Activated CD8-positive, alpha-beta T cell treated with anti-CD3 and anti-CD28 coated beads for 36 hours (primary cell): Measurements from ENCODE around the gene CGB5. TPM values are rescaled to one million over a fixed set of nuclear protein-coding genes. Genes with fewer than 3 reads are reported as not detected.

ENCODE experiments used
- ATAC-seq: fragments of 200-7000 bp; cut with Tn5 transposase; one replicate; pipeline ENCODE4 v1.10.0; 2021; ENCODE audit warnings: mild to moderate bottlenecking, moderate library complexity
- CTCF ChIA-PET: fragments of 350-600 bp; sonication (Branson Sonifier 250); formaldehyde crosslinking; loops from one replicate; lab custom pipeline; 2021; ENCODE audit warnings: antibody characterized with exemption; lab: Charles Lee
- POLR2A ChIA-PET: fragments of 350-600 bp; sonication (Branson Sonifier 250); formaldehyde crosslinking; loops from one replicate; lab custom pipeline; 2021; ENCODE audit warnings: antibody characterized with exemption; lab: Charles Lee
- DNase-seq: peaks from one replicate; pipeline ENCODE4 v3.0.0-alpha.2; 2020
- H3K27ac Mint-ChIP-seq: one replicate; pipeline ENCODE4 v1.8.0; 2021; ENCODE audit warnings: mild to moderate bottlenecking, mixed read lengths
- H3K27me3 Mint-ChIP-seq: one replicate; pipeline ENCODE4 v1.8.0; 2021; ENCODE audit warnings: mixed read lengths
- H3K36me3 Mint-ChIP-seq: one replicate; pipeline ENCODE4 v1.8.0; 2021; ENCODE audit warnings: low read depth, mixed read lengths
- H3K4me1 Mint-ChIP-seq: one replicate; pipeline ENCODE4 v1.8.0; 2021; ENCODE audit warnings: low read depth, mixed read lengths
- H3K4me3 Mint-ChIP-seq: one replicate; pipeline ENCODE4 v1.8.0; 2021; ENCODE audit warnings: mild to moderate bottlenecking, moderate library complexity, mixed read lengths
- H3K9me3 Mint-ChIP-seq: one replicate; pipeline ENCODE4 v1.8.0; 2021; ENCODE audit warnings: mixed read lengths
- CTCF ChIP-seq: fragments of 200-600 bp; IDR thresholded peaks from one replicate; pipeline ENCODE4 v1.8.0; 2022; ENCODE audit warnings: antibody characterized with exemption, mild to moderate bottlenecking
- intact Hi-C: fragments of 100-400 bp; cut with micrococcal nuclease; formaldehyde crosslinking; loops from one replicate; pipeline ENCODE4 v1.10.0; 2022
- total RNA-seq, 2 experiments: library from RNA; stranded (reverse); gene quantifications; one replicate each; pipeline ENCODE4 v1.2.3, GENCODE V29; 2021

Gene CGB5
- total RNA-seq, 2 experiments from 2014 or later = not detected

GRCh38 chr19:49004964-49005614 lies 38.6 kb upstream of the CGB5 start:
- ChIA-PET POLR2A (interaction anchor here (1.3 to 2.1 kb wide), 2 partner anchors 11 to 12 kb away, joined by 4 to 8 read pairs; partner anchors contain the start of genes LHB and RUVBL2), CTCF (interaction anchor here (1.8 to 2.2 kb wide), 2 partner anchors 12 to 35 kb away, joined by 6 to 7 read pairs; partner anchors contain the start of genes GYS1 and RUVBL2)
- Mint-ChIP-seq H3K4me1 (no peaks in the 10 kb centered on the region), H3K4me3 (no peak overlapping the region), H3K36me3 (peaks cover 25% of the 10 kb centered on the region), H3K27me3 (no peaks in the 10 kb centered on the region), H3K27ac (no peak overlapping the region), H3K9me3 (no peaks in the 10 kb centered on the region)
- TF ChIP-seq CTCF = no peak
- intact Hi-C loops = no loop called here
- ATAC-seq = no peak
- no peak for DNase-seq

- CTCF ChIA-PET = interaction anchor here (1.3 to 2.2 kb wide), 3 partner anchors 14 to 108 kb away, joined by 5 to 7 read pairs (median 5); partner anchors contain the start of genes GYS1, LIN7B and RUVBL2
- H3K9me3 Mint-ChIP-seq = no peaks in the 10 kb centered on the region
- POLR2A ChIA-PET = interaction anchor here (2.1 kb wide), 1 partner anchor 10 kb away, joined by 8 read pairs; the partner anchor contains the start of gene LHB
- H3K27me3 Mint-ChIP-seq = no peaks in the 10 kb centered on the region
- intact Hi-C loops = no loop called here
- H3K36me3 Mint-ChIP-seq = peaks cover 33% of the 10 kb centered on the region
- DNase-seq = no peak
- ATAC-seq = no peak
- TF ChIP-seq CTCF = no peak
- H3K4me1 Mint-ChIP-seq = no peaks in the 10 kb centered on the region
- H3K27ac Mint-ChIP-seq = no peak overlapping the region
- no peak overlapping the region for H3K4me3 Mint-ChIP-seq
Measured at GRCh38 chr19:49006905-49007304, 36.7 kb upstream of the CGB5 start.

- no peaks in the 10 kb centered on the region for H3K9me3 Mint-ChIP-seq
- no peak overlapping the region for H3K4me3 Mint-ChIP-seq
- no peak for ATAC-seq
- intact Hi-C loops = no loop called here
- DNase-seq = no peak
- H3K4me1 Mint-ChIP-seq = no peaks in the 10 kb centered on the region
- H3K27ac Mint-ChIP-seq = no peak overlapping the region
- ChIA-PET CTCF (interaction anchor here (1.0 to 1.5 kb wide), 2 partner anchors 10 to 12 kb away, joined by 5 to 9 read pairs; no protein-coding TSS in a partner anchor), POLR2A (no interaction called here)
- peaks cover 29% of the 10 kb centered on the region for H3K36me3 Mint-ChIP-seq
- no peaks in the 10 kb centered on the region for H3K27me3 Mint-ChIP-seq
- no peak for TF ChIP-seq CTCF
Measured at GRCh38 chr19:49009828-49010227, 33.8 kb upstream of the CGB5 start.

GRCh38 chr19:49010453-49010852 lies 33.2 kb upstream of the CGB5 start:
- H3K4me1 Mint-ChIP-seq = no peaks in the 10 kb centered on the region
- DNase-seq (no peak), ATAC-seq (no peak)
- no peak overlapping the region for H3K27ac Mint-ChIP-seq
- no peak overlapping the region for H3K4me3 Mint-ChIP-seq
- H3K27me3 Mint-ChIP-seq = no peaks in the 10 kb centered on the region
- ChIA-PET POLR2A (no interaction called here), CTCF (interaction anchor here (1.0 kb wide), 1 partner anchor 12 kb away, joined by 5 read pairs; no protein-coding TSS in a partner anchor)
- peaks cover 26% of the 10 kb centered on the region for H3K36me3 Mint-ChIP-seq
- no peaks in the 10 kb centered on the region for H3K9me3 Mint-ChIP-seq
- intact Hi-C loops = no loop called here
- no peak for TF ChIP-seq CTCF

GRCh38 chr19:49011194-49011593 lies 32.5 kb upstream of the CGB5 start:
- DNase-seq = no peak
- ATAC-seq = no peak
- Mint-ChIP-seq H3K36me3 (peaks cover 31% of the 10 kb centered on the region), H3K27ac (no peak overlapping the region), H3K27me3 (no peaks in the 10 kb centered on the region), H3K4me3 (no peak overlapping the region), H3K9me3 (no peaks in the 10 kb centered on the region), H3K4me1 (no peaks in the 10 kb centered on the region)
- intact Hi-C loops = no loop called here
- ChIA-PET CTCF (no interaction called here), POLR2A (no interaction called here)
- TF ChIP-seq CTCF = no peak
